GM11168 (cell line): Measurements from ENCODE around the gene SLC2A4.
"Not testable (repeated sequence)": the region's sequence is repeated elsewhere in the genome, so short reads cannot be mapped to it uniquely, and the experiment has no call there.

ENCODE experiments used
- in situ Hi-C: fragments of 300-500 bp; cut with MboI; formaldehyde crosslinking; loops from one replicate; pipeline ENCODE4 v1.12.0; 2022; ENCODE audit warnings: low sequenced_read_pairs; ENCODE audit not compliant: unreplicated experiment

Gene SLC2A4

GRCh38 chr17:7336240-7337175, 55.0 kb downstream of the SLC2A4 start, which contains the start of gene ACAP1:
Gene ACAP1 (plus strand): TSS chr17:7336529. CDS start chr17:7336735, 206 bp downstream.
- in situ Hi-C loops, result no loop called here

DNA sequence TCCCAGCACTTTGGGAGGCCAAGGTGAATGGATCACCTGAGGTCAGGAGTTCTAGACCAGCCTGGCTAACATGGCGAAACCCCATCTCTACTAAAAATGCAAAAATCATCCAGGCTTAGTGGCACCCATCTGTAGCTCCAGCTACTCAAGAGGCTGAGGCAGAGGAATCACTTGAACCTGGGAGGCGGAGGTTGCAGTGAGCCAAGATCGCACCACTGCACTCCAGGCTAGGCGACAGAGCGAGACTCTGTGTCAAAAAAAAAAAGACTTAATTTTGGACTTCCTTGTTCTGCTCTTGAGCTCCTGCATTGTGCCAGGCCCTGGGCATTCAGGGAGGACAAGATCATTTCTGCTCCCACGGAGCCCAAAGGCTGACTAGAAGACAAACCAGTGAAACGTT, 56.1 kb downstream of the SLC2A4 start:
- in situ Hi-C loops, result not testable (repeated sequence)
